ENCODE measurements around the gene FAM3A. TPM values are rescaled to one million over a fixed set of nuclear protein-coding genes. Genes with fewer than 3 reads are reported as not detected.

FAM3A gene
- total and polyA plus RNA-seq, 9 of the 15 experiments (the other 6 are each of a cell fraction or from before 2014, with no cell fraction given), result 0.75 to 70.6 (median 27.0) TPM

DNA sequence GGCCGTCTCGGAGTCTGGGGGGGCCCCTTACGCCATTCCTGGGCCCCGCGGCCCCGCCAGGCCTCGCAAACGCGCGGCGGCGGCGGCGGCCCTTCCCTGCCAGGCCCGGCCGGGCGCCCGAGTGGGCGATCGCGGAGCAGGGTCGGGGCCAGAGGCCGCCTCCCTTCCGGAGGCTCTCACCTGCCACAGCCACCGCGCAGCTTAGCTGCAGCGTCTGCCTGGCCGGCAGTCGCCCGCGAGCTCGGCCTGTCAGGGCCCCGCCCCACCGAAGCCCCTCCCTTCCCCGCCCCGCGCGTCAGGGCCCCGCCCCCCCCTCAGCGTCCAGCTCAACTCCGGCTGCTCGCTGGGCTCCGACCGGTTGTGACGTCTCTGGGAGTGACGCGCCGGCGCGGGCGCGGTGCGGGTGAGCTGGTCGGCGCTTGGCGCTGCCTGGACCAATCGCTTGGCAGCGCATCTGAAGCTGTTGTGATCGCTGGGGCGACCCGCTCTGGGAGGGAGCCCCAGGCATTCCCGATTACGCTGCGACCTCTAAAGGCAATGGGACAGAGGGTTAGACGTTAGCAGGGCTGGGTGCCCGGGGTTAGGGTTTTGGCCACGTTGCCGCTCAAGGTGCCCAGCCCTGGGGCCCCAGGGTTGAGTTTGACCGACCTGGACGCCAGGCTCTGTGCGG, 25.5 kb downstream of the FAM3A start, which contains the start of gene SLC10A3 (continued):
- TF ChIP-seq, protein P1, sequence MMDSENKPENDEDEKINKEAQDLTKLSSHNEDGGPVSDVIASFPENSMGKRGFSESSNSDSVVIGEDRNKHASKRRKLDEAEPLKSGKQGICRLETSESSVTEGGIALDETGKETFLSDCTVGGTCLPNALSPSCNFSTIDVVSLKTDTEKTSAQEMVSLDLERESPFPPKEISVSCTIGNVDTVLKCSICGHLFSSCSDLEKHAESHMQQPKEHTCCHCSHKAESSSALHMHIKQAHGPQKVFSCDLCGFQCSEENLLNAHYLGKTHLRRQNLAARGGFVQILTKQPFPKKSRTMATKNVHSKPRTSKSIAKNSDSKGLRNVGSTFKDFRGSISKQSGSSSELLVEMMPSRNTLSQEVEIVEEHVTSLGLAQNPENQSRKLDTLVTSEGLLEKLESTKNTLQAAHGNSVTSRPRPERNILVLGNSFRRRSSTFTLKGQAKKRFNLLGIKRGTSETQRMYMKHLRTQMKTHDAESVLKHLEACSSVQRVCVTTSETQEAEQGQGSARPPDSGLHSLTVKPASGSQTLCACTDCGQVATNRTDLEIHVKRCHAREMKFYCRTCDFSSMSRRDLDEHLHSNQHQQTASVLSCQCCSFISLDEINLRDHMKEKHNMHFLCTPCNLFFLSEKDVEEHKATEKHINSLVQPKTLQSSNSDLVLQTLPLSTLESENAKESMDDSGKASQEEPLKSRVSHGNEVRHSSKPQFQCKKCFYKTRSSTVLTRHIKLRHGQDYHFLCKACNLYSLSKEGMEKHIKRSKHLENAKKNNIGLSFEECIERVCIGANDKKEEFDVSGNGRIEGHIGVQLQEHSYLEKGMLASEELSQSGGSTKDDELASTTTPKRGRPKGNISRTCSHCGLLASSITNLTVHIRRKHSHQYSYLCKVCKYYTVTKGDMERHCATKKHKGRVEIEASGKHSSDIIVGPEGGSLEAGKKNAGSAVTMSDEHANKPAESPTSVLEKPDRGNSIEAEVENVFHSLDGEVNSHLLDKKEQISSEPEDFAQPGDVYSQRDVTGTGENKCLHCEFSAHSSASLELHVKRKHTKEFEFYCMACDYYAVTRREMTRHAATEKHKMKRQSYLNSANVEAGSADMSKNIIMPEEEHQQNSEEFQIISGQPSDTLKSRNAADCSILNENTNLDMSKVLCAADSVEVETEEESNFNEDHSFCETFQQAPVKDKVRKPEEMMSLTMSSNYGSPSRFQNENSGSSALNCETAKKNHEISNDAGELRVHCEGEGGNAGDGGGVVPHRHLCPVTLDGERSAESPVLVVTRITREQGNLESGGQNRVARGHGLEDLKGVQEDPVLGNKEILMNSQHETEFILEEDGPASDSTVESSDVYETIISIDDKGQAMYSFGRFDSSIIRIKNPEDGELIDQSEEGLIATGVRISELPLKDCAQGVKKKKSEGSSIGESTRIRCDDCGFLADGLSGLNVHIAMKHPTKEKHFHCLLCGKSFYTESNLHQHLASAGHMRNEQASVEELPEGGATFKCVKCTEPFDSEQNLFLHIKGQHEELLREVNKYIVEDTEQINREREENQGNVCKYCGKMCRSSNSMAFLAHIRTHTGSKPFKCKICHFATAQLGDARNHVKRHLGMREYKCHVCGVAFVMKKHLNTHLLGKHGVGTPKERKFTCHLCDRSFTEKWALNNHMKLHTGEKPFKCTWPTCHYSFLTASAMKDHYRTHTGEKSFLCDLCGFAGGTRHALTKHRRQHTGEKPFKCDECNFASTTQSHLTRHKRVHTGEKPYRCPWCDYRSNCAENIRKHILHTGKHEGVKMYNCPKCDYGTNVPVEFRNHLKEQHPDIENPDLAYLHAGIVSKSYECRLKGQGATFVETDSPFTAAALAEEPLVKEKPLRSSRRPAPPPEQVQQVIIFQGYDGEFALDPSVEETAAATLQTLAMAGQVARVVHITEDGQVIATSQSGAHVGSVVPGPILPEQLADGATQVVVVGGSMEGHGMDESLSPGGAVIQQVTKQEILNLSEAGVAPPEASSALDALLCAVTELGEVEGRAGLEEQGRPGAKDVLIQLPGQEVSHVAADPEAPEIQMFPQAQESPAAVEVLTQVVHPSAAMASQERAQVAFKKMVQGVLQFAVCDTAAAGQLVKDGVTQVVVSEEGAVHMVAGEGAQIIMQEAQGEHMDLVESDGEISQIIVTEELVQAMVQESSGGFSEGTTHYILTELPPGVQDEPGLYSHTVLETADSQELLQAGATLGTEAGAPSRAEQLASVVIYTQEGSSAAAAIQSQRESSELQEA (IDR thresholded peaks at IDR 0.05; ENCODE audit: low read depth), result no peak
- no peak for TF ChIP-seq ZNF23 (CRISPR knock-in tag; IDR thresholded peaks at IDR 0.05)
- TF ChIP-seq, protein P2, sequence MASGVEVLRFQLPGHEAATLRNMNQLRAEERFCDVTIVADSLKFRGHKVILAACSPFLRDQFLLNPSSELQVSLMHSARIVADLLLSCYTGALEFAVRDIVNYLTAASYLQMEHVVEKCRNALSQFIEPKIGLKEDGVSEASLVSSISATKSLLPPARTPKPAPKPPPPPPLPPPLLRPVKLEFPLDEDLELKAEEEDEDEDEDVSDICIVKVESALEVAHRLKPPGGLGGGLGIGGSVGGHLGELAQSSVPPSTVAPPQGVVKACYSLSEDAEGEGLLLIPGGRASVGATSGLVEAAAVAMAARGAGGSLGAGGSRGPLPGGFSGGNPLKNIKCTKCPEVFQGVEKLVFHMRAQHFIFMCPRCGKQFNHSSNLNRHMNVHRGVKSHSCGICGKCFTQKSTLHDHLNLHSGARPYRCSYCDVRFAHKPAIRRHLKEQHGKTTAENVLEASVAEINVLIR (CRISPR knock-in tag; IDR thresholded peaks at IDR 0.05), result no peak
- no peak for TF ChIP-seq KHSRP (IDR thresholded peaks at IDR 0.05)
- TF ChIP-seq MED1 (CRISPR knock-in tag; IDR thresholded peaks at IDR 0.05; ENCODE audit: borderline replicate concordance), result no peak
- TF ChIP-seq EWSR1 (IDR thresholded peaks at IDR 0.05; ENCODE audit: borderline replicate concordance, low read depth, partially characterized antibody), result no peak
- TF ChIP-seq NCOA4 (IDR thresholded peaks at IDR 0.05; ENCODE audit: partially characterized antibody), result no peak
- TF ChIP-seq SMC3 (conservative IDR thresholded peaks at IDR 0.05; ENCODE audit: insufficient read depth, low read depth, low read length), result no peak
- TF ChIP-seq, protein P3, sequence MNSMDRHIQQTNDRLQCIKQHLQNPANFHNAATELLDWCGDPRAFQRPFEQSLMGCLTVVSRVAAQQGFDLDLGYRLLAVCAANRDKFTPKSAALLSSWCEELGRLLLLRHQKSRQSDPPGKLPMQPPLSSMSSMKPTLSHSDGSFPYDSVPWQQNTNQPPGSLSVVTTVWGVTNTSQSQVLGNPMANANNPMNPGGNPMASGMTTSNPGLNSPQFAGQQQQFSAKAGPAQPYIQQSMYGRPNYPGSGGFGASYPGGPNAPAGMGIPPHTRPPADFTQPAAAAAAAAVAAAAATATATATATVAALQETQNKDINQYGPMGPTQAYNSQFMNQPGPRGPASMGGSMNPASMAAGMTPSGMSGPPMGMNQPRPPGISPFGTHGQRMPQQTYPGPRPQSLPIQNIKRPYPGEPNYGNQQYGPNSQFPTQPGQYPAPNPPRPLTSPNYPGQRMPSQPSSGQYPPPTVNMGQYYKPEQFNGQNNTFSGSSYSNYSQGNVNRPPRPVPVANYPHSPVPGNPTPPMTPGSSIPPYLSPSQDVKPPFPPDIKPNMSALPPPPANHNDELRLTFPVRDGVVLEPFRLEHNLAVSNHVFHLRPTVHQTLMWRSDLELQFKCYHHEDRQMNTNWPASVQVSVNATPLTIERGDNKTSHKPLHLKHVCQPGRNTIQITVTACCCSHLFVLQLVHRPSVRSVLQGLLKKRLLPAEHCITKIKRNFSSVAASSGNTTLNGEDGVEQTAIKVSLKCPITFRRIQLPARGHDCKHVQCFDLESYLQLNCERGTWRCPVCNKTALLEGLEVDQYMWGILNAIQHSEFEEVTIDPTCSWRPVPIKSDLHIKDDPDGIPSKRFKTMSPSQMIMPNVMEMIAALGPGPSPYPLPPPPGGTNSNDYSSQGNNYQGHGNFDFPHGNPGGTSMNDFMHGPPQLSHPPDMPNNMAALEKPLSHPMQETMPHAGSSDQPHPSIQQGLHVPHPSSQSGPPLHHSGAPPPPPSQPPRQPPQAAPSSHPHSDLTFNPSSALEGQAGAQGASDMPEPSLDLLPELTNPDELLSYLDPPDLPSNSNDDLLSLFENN (IDR thresholded peaks at IDR 0.05; ENCODE audit: low read depth in 2 of 2, low read length in 2 of 2), result no peak
- no peak for TF ChIP-seq CEBPB (tag; IDR thresholded peaks at IDR 0.05)
- no peak for TF ChIP-seq ZNF785 (CRISPR knock-in tag; IDR thresholded peaks at IDR 0.05)
- no peak for TF ChIP-seq CBX5 (IDR thresholded peaks at IDR 0.05; ENCODE audit: borderline replicate concordance, low read depth)
- TF ChIP-seq, protein P4, sequence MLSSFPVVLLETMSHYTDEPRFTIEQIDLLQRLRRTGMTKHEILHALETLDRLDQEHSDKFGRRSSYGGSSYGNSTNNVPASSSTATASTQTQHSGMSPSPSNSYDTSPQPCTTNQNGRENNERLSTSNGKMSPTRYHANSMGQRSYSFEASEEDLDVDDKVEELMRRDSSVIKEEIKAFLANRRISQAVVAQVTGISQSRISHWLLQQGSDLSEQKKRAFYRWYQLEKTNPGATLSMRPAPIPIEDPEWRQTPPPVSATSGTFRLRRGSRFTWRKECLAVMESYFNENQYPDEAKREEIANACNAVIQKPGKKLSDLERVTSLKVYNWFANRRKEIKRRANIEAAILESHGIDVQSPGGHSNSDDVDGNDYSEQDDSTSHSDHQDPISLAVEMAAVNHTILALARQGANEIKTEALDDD (IDR thresholded peaks at IDR 0.05), result no peak
- TF ChIP-seq SP2 (IDR thresholded peaks at IDR 0.05; ENCODE audit: extremely low read depth, low read depth, low read length, poor library complexity, severe bottlenecking), result no peak
